ENCODE measurements around the gene DHX35.

DHX35 gene

DNA sequence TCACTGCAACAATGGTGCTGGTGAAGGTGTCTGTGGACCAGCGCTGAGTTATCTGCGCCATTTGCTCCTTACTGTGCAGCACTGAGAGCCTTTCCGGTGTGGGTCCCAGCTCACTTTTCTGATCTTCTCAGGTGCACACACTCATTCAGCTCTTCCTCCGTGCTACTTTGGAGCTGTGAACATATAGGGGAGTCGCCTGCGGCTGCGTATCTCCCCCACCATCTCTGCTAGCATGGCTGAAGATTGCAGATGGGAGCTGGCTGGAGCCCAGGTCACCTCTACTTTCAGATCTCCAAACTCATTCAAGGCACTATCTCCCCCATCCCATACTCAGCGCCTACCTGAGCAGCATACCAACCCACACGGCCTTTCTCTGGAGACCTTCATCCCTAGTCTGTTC lies 96.9 kb downstream of the DHX35 start:
- no peak for DNase-seq (ENCODE audit: low read depth in 3 of 3)

DNA sequence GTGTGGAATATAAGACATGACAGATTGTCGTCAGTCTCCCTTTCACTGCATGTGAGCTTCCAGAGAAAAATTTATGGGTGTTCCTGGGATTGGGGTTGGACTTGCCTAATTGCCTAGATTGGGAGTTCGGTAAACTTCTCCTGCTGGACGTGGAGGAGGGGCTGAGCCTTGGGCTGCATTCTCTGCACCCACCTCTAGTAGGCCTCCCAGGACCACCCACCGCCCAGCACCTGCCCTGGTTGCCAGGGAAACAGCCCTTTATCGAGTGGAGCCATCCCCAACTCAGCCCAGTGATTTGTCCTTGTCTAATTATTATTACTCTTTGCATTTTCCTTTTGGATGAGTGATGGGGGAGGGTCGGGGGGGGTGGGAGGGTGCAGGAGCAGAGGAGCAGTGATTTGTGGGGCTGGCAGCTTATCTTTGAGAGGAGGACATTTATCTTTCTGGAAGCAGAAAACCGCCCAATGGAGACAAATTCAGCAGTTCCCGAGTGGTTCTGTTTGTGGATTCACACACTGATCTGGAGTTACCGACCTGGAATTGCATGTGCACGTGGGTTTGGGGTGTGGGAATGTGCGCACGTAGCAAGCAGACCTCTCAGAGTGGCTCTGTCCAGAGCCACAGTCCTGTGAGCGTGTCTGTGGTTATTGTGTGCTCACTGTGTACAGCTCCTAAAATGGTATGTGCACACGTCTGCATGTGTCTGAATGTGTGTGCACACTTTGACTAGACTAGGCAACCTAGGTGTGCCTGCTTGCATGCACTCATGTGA lies 104.5 kb downstream of the DHX35 start:
- no peak for DNase-seq (ENCODE audit: low read depth in 3 of 3)

DNA sequence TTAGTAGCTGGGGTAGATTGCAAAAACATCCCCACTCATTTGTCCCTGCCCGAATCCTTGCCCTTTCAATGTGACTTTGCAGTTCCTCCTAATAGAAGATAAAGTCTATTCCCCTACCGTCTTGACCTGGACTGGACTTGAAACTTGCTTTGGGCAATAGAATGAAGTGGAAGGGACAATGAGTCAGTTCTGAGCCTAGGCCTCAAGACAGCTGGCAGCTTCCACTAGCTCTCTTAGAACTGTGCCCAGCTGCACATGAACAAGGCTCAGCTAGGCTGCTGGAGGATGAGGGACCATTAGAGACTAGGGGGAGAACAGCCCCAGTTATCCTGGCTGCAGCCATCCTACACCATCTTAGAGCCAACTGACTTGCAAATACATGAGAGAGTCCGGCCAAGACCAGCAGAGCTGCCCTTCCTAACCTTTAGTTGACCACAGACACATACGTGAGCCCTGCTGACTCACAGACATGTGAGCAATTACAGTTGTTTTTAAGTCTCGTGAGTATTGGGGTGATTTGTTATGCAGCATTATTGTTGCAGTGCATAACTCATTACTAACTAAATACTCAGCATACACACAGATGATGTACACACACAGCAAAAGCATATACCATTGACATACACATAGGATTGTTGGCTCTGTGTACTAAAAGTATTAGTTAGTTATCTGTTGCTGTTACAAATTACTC lies 105.5 kb downstream of the DHX35 start:
- DNase-seq (ENCODE audit: low read depth in 3 of 3) = no peak

GRCh38 chr20:39069976-39070375 lies 107.8 kb downstream of the DHX35 start:
- DNase-seq (ENCODE audit: low read depth in 3 of 3) = no peak

DNA sequence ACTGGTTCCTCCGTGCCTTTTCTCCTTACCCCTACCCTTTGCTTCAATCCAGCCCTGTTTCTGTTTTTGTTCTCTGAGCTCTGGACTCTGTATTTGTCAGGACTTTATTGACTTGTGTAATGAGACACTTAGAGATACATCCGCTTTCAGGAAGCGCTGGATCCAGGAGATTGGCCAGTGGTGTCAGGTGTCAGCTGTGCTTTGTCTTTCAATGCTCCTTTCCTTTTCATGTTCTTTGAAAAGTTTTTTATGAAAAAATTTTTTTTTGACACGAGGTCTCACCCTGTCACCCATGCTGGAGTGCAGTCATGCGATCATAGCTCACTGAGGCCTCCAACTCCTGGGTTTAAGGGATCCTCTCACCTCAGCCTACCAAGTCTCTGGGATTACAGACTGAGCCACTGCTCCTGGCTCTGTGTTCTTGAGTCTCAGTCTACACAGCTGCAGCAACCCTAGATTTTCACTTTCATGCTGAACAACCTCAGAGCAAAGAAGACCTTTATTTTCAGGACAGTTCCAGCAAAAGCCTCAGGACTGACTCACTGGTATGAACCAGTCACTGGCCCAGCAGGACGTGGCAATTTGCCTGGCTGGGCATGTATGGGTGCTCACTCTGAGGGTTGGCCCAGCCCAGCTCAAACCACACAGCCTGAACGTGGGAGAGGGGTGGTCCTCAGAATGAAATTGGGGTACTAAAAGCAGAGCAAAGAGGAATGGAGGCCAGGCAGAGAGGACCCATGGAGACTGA lies 108.5 kb downstream of the DHX35 start:
- DNase-seq (ENCODE audit: low read depth in 3 of 3) = no peak

GRCh38 chr20:39072132-39072531 lies 110.0 kb downstream of the DHX35 start:
- no peak for DNase-seq (ENCODE audit: low read depth in 3 of 3)

GRCh38 chr20:39072653-39073052 lies 110.5 kb downstream of the DHX35 start:
- no peak for DNase-seq (ENCODE audit: low read depth in 3 of 3)

- no peak for DNase-seq (ENCODE audit: low read depth in 3 of 3)
Observed at GRCh38 chr20:39075731-39076130, 113.6 kb downstream of the DHX35 start.

DNA sequence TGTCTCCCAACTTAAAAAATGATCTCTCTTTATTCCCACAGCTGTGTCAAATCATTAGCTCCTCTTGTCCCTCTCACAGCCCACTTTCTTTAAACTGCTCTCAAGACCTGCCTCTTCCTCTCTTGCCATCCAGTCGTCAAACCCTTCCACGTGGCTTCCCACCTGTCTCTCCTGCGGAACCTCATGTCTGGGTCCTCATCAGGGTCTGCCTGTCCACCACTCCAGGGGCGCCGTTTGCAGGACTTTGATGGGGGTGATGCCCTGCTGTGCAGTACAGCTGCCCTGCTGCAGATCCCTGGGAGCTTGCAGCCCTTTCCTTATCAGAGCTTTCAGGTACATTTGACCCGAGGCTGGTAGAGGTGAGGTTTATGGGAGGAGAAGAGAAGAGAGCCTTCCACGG lies 114.8 kb downstream of the DHX35 start:
- no peak for DNase-seq (ENCODE audit: low read depth in 3 of 3)

- no peak for DNase-seq (ENCODE audit: low read depth in 3 of 3)
Observed at GRCh38 chr20:39080326-39080725, 118.2 kb downstream of the DHX35 start.

DNA sequence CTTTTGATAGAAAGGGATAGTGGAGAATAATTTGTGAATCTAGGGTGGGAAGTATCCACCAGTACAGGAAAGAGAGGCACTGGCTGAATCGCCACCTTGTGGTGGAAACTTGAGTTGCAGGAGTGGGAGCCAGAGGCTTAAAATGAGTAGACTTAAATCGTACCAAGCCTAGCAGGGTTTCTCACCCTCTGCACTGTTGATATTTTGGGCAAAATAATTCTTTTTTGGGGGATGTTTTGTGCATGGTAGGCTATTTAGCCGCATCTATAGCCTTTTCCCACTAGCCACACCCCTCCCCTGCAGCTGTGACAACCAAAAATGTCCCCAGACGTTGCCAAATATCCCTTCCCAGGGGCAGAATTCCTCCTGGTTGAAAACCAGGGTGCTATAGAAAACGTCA lies 119.1 kb downstream of the DHX35 start:
- DNase-seq (ENCODE audit: low read depth in 3 of 3) = peak; percentile 54 to 82 (median 73)

DNA sequence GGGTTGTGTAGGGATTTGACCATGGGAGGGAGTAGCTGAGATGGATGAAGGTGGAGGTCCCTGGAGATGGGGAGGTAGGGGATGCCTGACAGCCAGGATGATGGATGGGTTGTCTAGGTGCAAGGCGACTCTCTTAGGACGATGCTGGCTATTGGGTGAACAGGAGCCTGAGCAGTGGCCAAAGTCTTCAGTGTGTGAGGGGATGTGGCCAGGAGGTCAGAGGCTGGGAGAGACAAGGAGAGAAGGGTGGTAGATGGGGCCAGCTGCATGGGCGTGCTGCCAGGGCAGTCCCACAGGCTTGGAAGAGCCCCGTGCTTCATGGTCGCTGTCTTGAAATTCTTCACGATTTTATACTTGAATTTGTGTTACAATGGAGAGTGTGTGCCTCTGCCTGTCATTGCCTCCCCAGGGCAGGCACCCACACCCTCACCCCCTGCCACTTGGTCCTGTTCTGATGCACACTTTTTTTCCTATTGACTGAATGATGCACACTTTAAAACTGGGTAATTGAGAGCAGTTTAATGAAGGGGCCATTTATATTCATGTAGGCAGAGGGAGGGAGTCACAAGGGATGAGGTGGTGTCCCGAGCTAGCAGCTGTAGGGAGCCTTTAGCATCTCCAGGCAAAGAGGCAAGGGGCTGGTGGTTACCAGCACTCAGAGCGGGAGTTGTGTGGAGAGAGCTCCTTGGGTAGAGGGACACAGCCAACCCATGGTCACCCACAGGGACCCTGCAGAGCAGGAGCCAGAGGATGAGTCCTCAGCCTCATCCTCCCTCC lies 120.7 kb downstream of the DHX35 start:
- DNase-seq (ENCODE audit: low read depth in 3 of 3) = no peak

DNA sequence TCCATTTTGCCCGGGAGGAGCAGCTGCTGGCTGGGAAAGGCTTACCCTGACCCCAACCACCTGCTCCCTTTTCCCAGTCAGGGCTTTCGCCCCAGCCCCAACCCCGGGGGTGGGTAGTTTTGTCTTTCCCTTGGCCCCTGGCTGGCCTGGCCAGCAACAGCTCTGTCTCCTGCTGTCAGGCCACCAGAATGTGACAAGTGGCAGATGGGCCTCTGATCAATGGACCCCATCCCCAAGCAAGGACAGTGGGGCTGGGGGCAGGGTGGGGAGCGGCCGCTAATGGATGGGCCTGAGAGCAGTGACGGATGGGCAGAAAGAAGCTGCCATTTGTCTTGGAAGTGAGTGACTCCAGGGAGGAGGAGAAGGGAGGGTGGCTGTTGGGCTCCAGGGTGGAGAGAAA lies 121.6 kb downstream of the DHX35 start:
- DNase-seq (ENCODE audit: low read depth in 3 of 3) = no peak

DNA sequence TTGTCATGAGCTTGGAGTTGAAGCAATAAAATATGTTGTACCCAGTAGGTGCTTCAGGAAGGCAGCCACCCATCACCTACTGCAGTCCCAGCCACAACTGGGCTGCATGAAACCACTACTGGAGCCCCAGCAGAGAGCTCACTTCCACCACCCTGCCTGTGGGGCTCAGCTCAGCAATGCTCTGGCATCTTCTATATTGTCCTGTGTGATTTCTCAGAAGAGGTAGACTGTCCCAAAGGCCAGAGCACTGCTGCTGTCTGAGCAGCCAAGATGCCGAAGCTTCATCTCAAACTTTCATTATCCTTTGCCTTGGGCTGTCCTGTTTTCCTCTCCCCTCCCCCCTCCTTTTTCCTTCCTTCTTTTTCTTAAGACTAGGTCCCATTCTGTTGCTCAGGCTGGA lies 126.9 kb downstream of the DHX35 start:
- DNase-seq (ENCODE audit: low read depth in 3 of 3) = no peak
